ENCODE results near the gene LRSAM1. TPM values are rescaled to one million over a fixed set of nuclear protein-coding genes. Genes with fewer than 3 reads are reported as not detected.

Gene LRSAM1
- total RNA-seq (2011; cell fraction: chromatin; rRNA removed; ENCODE audit: low replicate concordance), result 55.1 and 93.1 TPM in 2 replicates
- 44.6 and 44.7 TPM in 2 replicates for total RNA-seq (2011; cell fraction: nucleolus; rRNA removed)
- 34.8 and 38.2 TPM in 2 replicates for total RNA-seq (2011; cell fraction: nucleoplasm; rRNA removed)
- total RNA-seq (2014; rRNA removed) (9.0 and 9.9 TPM in 2 replicates), total RNA-seq (2014; rRNA removed; fragmentation: Illumina TruSeq; extraction: Trizol) (3.2 and 4.1 TPM in 2 replicates), total RNA-seq (2015; rRNA removed; fragmentation: Illumina TruSeq; extraction: Trizol) (4.6 and 5.5 TPM in 2 replicates), total RNA-seq (2021) (16.2 and 16.9 TPM in 2 replicates), polyA plus RNA-seq (2011; rRNA removed) (4.7 and 6.1 TPM in 2 replicates), polyA plus RNA-seq (2014; fragmentation: Illumina TruSeq; extraction: Trizol) (6.2 and 7.4 TPM in 2 replicates), polyA plus RNA-seq (2014; fragmentation: Nextera tagmentation; extraction: Ambion mirVana) (under 1 TPM; 0.07 to 0.32 TPM), polyA plus RNA-seq (2014; rRNA removed) (8.5 and 11.3 TPM in 2 replicates), polyA minus RNA-seq (2011; rRNA and poly(A)+ RNA removed) (8.0 and 9.1 TPM in 2 replicates), Bru-seq, nascent RNA (percentile 58 among the genes with signal in this experiment), BruChase-seq, experiment 1, labeled RNA remaining after a 2-hour chase (percentile 54 among the genes with signal in this experiment), BruChase-seq, experiment 2, labeled RNA remaining after a 6-hour chase (percentile 55 among the genes with signal in this experiment)
- polyA plus RNA-seq (2011; cell fraction: cytosol; rRNA removed), result 3.1 and 6.4 TPM in 2 replicates
- 20.1 and 28.5 TPM in 2 replicates for polyA plus RNA-seq (2011; cell fraction: nucleus; rRNA removed)
- 6.8 and 13.7 TPM in 2 replicates for polyA plus RNA-seq (2012)
- polyA minus RNA-seq (2011; cell fraction: cytosol; rRNA and poly(A)+ RNA removed), result 5.1 and 7.0 TPM in 2 replicates
- 14.7 and 16.1 TPM in 2 replicates for polyA minus RNA-seq (2011; cell fraction: nucleus; rRNA and poly(A)+ RNA removed)
- long read RNA-seq, experiment 1, transcript LRSAM1-201 (26 exons, 3,146 nt), result major isoform, 17 of 44 reads
- long read RNA-seq, experiment 1, partial matches to known transcripts, result 11 of 44 reads
- long read RNA-seq, experiment 1, other reads (novel, unspliced or antisense), result 13 of 44 reads
- long read RNA-seq, experiment 2, partial matches to known transcripts, result 6 of 12 reads
- long read RNA-seq, experiment 2, other reads (novel, unspliced or antisense), result 3 of 12 reads
- long read RNA-seq, experiment 3, partial matches to known transcripts, result 3 of 7 reads
- long read RNA-seq, experiment 3, other reads (novel, unspliced or antisense), result 3 of 7 reads

GRCh38 chr9:127450830-127451607, at the start of gene LRSAM1, which contains the start of gene RPL12:
LRSAM1 (plus strand) TSS chr9:127451510; CDS start chr9:127454528, 3,018 bp downstream.
RPL12 (minus strand) TSS chr9:127451406; CDS start chr9:127451317, 89 bp downstream.
- peaks cover 53% of the 10 kb centered on the region for H3K36me3 ChIP-seq (ENCODE audit: control insufficient read depth, insufficient read depth, low read length)
- peak within 1 kb of the TSS; percentile 100 for H3K4me2 ChIP-seq (ENCODE audit: insufficient read depth, low read length)
- DNase-seq (ENCODE audit: extremely low read depth in 1 of 4, low spot score in 3 of 4) (peak; percentile 84 to 96 (median 89)), ATAC-seq (peak; percentile 69), FAIRE-seq (peak; percentile 89)
- H3K27me3 ChIP-seq (ENCODE audit: control insufficient read depth in 2 of 2, insufficient read depth in 2 of 2, low read length in 2 of 2), result no peaks in the 10 kb centered on the region
- peak within 1 kb of the TSS; percentile 94 to 97 for H3K9ac ChIP-seq (ENCODE audit: insufficient read depth in 1 of 2, low read depth in 2 of 2, low read length in 2 of 2)
- H3K4me1 ChIP-seq (replicated peaks in 1 of 2; ENCODE audit: control insufficient read depth in 2 of 2, insufficient read depth in 2 of 2, low read length in 2 of 2), result peaks cover 22 to 28% of the 10 kb centered on the region in 2 experiments; a peak in 4 of 5 replicates
- H2AFZ ChIP-seq (ENCODE audit: low read depth, low read length), result peak within 1 kb of the TSS; percentile 95
- CTCF ChIA-PET (ENCODE audit: low intra/inter-chr PET ratio), result no interaction called here
- H4K20me1 ChIP-seq (replicated peaks; ENCODE audit: control insufficient read depth, insufficient read depth, low read length), result peaks cover 33% of the 10 kb centered on the region
- intact Hi-C loops (cut with micrococcal nuclease) (no loop called here), in situ Hi-C loops (cut with MboI) (no loop called here)
- WGBS (ENCODE audit: insufficient coverage, low coverage, missing lambda C conversion rate), result under 1% methylated on average over 63 of the region's 71 CpGs
- peak within 1 kb of the TSS; percentile 82 for H3K27ac ChIP-seq (ENCODE audit: extremely low read depth, low read depth, low read length)
- H3K79me2 ChIP-seq (ENCODE audit: control insufficient read depth, insufficient read depth, low read length), result peaks cover 61% of the 10 kb centered on the region
- H3K9me3 ChIP-seq (replicated peaks; ENCODE audit: control insufficient read depth, insufficient read depth, low read depth, low read length), result no peaks in the 10 kb centered on the region; the same call in 1 of the 2 replicates
- peak within 1 kb of the TSS; percentile 78 for H3K4me3 ChIP-seq
- POLR2A ChIA-PET, result interaction anchor here (0.5 to 3.6 kb wide), 24 partner anchors 8 to 1506 kb away, joined by 3 to 21 read pairs (median 4); partner anchors contain the start of genes SLC2A8 and ZNF79
- no peaks in the 10 kb centered on the region for H3K9me1 ChIP-seq (ENCODE audit: control insufficient read depth, insufficient read depth, low read length)
- BruUV-seq (replicated peaks), result no TSS peak
- TF ChIP-seq CXXC5 (CRISPR knock-in tag; IDR thresholded peaks at IDR 0.05) (peak; percentile 81), NCOA2 (IDR thresholded peaks at IDR 0.05; ENCODE audit: partially characterized antibody in 2 of 2) (no peak), CHD4 (IDR thresholded peaks at IDR 0.05; ENCODE audit: insufficient read depth, insufficient replicate concordance, low read depth, low read length, poor library complexity, severe bottlenecking) (no peak), STAT6 (CRISPR knock-in tag; IDR thresholded peaks at IDR 0.05) (no peak; the same call in 1 of the 2 replicates), RBM14 (IDR thresholded peaks at IDR 0.05; ENCODE audit: borderline replicate concordance, insufficient read depth, low read depth, low read length) (no peak)
- TF ChIP-seq, protein P1, sequence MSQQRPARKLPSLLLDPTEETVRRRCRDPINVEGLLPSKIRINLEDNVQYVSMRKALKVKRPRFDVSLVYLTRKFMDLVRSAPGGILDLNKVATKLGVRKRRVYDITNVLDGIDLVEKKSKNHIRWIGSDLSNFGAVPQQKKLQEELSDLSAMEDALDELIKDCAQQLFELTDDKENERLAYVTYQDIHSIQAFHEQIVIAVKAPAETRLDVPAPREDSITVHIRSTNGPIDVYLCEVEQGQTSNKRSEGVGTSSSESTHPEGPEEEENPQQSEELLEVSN (IDR thresholded peaks at IDR 0.05; ENCODE audit: borderline replicate concordance in 1 of 2, extremely low read depth in 1 of 2, insufficient read depth in 1 of 2, insufficient read length in 1 of 2, low read depth in 1 of 2, low read length in 1 of 2, poor library complexity in 1 of 2, severe bottlenecking in 1 of 2), result peak; percentile 11 to 22
- TF ChIP-seq, protein P2, sequence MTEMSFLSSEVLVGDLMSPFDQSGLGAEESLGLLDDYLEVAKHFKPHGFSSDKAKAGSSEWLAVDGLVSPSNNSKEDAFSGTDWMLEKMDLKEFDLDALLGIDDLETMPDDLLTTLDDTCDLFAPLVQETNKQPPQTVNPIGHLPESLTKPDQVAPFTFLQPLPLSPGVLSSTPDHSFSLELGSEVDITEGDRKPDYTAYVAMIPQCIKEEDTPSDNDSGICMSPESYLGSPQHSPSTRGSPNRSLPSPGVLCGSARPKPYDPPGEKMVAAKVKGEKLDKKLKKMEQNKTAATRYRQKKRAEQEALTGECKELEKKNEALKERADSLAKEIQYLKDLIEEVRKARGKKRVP (CRISPR knock-in tag; IDR thresholded peaks at IDR 0.05), result 0 out of 2 replicates have a peak, but pooled peaks have one; percentile 28

All from K562 (cell line).